HG03064 (cell line): ENCODE data around the gene MMP14.

Experiments
- ATAC-seq: cut with Tn5 transposase; IDR thresholded peaks from one replicate; pipeline ENCODE4 v1.9.1; 2021; ENCODE audit warnings: low read depth; ENCODE audit not compliant: unreplicated experiment

The MMP14 gene

DNA sequence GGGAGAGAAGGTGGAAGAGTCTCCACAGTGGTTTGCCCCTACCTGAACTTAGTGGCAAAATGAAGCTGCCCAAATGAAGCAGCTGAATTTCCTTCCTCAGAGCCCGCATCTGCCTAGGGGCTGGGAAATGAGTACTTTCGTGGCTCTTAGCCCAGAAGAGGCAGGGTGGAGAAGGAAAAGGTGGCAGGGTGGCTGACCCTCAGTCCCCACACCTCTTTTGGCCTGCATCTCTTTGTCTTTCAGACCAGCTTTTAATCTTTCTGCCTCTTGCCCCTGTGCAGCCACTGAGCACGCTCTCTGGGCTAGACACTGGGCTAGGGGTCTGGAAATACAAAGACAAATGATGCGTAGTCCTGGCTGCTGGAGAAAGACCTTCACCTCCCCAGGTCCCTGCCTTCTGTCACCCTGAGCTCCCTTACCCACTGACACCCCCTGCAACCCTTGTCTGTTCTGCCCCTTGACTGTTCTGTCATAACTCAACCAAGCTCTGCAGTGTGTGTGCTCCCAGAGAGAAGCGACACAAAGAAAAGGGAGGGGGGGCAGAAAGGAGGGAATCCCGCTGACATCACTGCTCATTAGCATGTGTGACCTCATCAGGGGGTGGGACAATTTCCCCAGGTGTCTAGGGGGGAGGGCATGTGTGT lies 46.3 kb downstream of the MMP14 start:
- ATAC-seq: no peak

DNA sequence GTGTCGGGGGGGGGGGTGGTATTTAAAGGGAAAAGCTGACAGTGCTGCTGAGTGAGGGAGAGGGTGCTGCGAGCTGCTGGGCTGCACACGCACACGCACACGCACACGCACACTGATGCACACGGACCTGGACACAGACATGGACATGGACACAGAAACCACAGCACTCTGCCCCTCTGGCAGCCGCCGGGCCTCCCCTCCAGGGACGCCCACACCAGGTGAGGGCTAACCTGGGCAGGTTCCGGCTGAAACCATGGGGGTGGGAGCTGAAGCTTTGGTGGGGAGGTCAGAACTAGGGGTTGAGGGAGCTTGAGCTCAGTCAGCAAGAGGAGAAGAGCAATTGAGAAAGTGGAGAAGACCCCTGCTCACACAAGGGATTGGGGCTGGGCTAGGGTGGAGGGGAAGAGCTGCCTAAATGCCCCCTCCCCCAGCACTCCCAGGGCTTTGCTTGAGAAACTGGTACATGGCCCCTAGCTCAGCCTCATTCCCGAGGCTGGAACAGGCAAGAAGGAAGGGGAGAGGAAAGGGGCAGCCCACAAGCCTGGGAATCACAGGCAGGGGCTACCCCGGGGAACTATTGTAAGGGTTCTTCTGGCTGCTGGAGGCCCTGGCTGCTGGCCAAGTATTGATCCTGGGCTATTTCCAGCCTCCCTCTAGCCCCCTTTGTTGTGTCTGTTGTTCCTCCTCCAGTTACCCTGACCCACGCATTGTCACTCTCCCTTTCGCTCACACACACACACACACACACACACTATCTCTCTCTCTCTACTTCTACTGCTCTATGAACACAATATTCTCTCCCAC lies 47.0 kb downstream of the MMP14 start, which contains the start of gene REM2:
Gene REM2, plus strand, starts transcription at position 50 of the 804 bp plus-strand sequence. Its CDS starts 66 bp downstream, at position 116.
- no peak for ATAC-seq

DNA sequence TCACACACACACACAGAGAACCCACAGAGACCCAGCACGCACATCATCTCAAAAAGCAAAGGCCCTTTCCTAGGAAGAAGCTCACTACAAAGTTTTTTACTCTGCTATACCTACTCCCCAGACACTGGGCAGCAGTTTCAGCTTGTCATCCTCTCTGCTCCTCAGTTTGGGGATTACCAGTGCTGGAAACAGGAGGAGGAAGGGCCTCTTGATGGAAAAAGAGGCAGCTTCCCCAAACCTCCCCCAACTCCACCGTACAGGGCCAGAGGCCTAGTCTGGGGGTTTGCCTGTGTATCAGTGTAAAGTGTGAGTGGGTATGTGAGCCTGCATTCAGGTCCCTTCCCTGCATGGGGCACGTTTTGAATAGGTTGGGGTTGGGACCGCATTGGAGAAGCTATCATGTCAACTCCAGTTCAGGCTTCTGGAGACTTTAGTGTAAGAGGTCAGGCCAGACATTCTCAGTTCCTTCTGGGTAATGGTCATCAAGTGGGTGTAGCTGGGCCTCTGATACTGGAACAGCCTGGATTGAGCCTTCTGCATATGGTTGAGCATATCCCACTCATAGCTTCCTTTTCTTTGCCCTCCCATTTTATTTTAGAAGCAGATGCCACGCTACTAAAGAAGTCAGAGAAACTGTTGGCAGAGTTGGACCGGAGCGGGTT lies 47.8 kb downstream of the MMP14 start:
- no peak for ATAC-seq

DNA sequence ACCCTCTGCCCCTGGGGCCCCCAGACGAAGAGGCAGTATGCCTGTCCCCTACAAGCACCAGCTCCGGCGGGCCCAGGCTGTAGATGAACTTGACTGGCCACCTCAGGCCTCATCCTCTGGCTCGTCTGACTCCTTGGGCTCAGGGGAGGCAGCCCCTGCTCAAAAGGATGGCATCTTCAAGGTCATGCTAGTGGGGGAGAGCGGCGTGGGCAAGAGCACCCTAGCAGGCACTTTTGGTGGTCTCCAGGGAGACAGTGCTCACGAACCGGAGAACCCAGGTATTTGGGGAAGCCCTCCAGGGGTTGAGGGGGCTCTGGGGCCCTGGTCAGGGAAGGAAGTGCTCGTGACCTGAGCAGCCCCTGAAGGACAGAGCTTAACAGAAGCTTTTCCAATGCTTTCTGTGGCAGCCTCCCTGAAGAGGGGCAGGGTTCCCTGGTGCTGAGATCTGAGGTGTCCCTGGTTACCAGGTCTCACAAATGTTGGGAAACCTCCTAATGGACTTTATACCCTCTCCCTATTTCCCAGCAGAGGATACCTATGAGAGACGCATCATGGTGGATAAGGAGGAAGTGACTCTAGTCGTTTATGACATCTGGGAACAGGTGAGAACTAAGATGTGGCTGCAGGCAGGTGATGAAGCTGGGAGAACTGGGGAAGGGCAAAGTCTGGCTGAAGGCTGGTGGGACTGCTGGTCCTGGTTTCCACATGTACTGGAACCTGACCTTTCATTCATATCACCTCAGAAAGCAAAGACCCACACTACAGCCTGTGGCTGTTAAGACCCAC lies 48.5 kb downstream of the MMP14 start:
- no peak for ATAC-seq

GRCh38 chr14:22885975-22886374 lies 49.6 kb downstream of the MMP14 start:
- no peak for ATAC-seq

DNA sequence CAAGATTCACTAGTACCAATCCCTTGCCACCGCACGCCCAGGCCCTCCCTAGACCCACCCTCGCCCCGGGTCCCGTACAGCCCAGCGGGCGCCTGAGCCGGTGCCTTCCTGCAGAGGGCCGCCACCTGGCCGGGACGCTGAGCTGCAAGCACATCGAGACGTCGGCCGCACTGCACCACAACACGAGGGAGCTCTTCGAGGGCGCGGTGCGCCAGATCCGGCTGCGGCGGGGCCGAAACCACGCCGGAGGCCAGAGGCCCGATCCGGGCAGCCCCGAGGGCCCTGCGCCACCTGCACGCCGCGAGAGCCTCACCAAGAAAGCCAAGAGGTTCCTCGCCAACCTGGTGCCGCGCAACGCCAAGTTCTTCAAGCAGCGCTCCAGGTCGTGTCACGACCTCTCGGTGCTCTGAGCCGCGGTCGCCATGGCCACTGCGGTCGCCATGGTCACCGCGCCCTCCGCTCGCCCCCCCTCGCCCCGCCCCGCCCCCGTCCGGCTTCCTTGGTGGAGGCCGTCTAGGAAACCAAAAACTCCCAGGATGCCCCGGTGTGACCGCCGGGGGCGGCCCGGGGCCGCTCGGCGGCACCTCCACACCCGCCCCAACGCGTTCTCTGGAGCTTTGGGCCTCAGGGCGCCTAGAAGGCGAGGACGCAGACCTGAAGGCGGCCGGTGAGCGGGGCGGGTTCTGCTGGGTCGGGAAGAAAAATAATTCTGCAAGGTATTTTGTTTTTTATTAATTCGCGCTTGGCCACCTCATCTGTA lies 50.3 kb downstream of the MMP14 start:
- ATAC-seq: peak; percentile 45

DNA sequence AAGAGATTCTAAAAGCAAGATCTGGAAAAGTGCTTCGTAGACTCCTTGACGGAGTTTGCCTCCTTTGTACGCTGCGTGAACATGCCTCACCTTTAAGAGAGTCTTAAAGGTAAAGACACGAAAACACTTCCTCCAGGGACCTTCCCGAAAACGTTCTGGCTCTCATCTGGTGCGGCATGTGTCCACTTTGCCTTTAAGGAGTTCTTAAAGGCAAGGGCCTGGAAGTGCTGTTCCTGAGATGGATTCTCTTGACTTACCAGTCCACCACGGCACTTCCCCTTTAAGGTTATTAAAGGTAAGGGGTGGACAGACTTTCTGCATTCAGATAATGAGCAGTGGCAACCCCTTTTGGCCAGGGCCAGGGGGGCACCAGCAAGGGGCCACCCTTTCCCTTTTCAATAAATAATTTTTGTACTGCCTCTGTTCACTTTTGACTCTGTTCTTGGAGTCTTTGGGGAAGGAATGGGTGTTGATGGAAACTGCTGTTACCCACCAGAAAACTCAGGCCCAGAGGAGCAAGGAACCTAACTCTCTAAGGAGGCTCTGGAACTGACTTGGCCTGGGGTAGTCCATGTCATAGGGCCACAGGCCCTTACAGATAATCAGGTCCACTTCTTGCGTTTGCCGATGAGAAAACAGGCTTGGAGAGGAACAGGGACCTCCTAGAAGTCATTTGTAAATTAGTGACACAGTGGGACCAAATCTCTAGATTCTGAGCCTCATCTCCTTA lies 51.0 kb downstream of the MMP14 start:
- ATAC-seq: peak; percentile 37

DNA sequence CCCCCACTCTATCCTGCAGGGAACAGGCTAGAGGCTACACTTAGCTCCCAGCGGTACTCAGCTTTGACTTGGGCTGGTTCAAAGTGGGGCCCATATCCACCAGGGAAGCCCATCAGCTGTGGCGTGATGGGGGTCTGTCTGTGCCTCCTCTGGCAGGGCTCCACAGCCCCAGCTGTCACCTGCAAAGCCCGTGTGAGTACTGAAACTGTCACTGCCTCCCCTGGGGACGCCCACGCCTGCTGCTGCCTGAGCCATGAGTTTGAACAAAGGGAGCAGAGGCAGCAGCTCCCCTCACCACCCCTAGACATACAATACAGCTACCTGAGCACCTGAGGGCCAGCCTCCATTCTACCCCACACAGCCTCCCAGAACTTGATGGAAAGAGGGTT lies 51.6 kb downstream of the MMP14 start:
- ATAC-seq: no peak

GRCh38 chr14:22888662-22889061 lies 52.3 kb downstream of the MMP14 start:
- no peak for ATAC-seq

DNA sequence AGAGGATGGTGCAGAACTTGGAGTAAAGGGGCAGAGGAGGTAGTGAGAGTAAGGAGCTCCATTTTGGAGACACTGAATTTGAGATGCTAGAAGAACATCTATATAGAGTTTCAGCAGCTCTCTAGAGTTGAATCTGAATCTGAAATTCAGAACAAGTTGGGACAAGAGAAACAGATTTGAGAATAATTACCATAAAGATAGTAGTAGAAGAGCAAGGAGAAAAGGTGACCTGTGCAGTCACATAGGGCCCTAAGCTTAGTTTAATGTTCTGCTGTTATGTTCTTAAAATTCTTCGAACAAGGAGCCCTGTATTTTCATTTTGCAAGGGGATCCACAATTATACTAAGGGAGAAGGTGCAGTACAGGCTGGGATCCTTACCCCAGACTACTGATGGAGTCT lies 54.0 kb downstream of the MMP14 start:
- no peak for ATAC-seq

DNA sequence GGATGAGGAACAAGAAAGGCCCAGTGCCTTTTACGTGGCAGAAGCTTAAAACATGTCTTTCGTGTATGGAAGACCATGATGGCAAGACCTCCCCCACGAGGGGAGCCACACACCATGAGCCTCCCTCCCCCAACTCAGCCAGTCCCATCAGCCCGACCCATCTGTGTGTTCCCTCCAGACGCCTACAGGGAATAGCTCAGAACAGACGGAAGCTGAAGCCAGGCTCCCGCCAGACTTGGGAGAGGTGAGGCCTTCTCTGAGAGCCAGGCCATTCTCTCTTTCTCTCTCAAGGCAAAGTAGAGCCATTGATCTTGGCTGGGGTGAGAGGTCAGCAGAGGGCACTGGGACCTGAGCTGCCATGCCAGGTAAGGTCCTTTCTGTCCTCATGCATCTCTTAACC lies 56.1 kb downstream of the MMP14 start:
- no peak for ATAC-seq

DNA sequence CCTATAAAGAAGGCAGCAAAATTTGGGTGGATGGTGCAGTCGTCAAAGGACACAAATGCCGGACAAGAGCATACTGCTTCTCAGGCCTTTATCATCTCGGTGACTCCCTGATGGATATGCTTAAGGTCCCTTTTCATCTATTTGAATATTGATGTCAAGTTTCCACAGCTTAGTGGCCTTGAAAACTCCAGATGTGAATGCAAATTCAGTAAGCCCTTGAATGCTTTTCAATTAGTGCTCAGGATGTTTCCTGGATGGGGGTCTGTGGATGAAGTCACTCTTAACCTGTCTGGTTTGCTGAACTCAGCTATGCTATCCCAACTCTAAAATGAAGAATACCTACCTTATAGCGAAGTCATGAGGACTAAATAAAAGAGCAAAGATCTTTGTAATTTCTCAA lies 57.3 kb downstream of the MMP14 start:
- ATAC-seq: no peak

DNA sequence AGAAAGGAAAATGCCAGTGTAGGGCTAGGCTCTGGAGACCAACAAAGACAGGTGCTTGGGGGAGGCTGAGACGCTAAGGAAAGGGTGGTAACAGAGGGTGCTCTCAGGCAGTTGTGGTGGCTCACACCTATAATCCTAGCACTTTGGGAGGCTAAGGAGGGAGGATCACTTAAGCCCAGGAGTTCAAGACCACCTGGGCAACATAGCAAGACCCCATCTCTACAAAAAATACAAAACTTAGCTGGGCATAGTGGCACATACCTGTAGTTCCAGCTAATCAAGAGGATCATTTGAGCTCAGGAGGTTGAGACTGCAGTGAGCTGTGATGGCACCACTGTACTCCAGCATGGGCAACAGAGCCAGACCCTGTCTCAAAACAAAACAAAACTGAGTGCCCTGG lies 59.0 kb downstream of the MMP14 start:
- ATAC-seq: no peak

- ATAC-seq: no peak
These were observed 60.0 kb downstream of the MMP14 start for GRCh38 chr14:22896356-22896755.

- ATAC-seq: no peak
These were observed 60.4 kb downstream of the MMP14 start for GRCh38 chr14:22896760-22897159.

- ATAC-seq: no peak
These were observed 61.0 kb downstream of the MMP14 start for GRCh38 chr14:22897357-22897756.
